Measurements from ENCODE around the gene CTDP1. TPM values are rescaled to one million over a fixed set of nuclear protein-coding genes. Genes with fewer than 3 reads are reported as not detected.

CTDP1 gene
- total and polyA plus RNA-seq, 4 donors: 18.8 to 30.5 (median 21.7) TPM

DNA sequence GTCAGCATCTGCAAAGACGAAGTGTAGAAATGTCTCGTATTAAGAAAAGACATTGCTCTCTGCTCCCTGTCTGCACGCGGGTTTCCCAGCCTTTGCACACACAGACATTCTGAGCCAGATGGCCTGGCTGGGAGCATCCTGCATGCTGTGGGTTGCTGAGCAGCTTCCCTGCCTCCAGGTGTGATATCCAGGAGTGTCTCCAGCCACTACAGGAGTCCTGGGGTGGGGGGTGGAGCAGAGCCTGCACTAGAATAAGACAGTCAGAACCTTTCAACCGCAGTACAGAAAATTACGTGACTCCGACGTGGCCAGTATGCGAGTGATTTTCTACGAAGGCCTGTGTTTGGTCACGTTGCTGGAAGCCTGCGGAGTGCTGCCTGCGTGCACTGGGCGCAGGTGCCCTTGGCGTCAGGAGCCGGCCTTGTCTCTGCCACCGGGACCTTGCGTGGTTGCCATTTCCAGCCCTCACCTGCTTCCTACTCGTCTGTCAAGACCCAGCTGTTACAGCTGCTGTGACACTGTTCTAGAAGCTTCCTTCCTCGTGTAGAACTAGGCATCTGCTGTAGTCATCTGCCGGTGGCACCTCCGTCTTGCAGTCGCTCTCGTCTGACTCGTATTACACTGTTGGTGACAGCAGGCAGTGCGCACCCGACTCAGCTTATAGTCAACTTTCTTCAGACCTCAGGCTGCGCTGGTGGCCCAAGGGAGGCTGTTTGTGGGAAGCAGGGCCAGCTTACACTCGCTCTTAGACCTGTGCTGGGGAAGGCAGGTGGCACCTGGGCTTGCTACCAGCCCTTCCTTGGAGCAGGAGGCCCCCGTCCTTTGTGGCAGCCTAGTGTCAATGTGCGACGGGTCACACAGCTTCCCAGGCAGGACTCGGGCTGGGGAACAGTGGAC lies 11.2 kb downstream of the CTDP1 start:
- Histone ChIP-seq H3K4me3 (no peak overlapping the region), H3K9me3 (ENCODE audit: control insufficient read depth in 4 of 4, insufficient read depth in 3 of 4, low read length in 3 of 4) (no peaks in the 10 kb centered on the region), H3K36me3 (ENCODE audit: control insufficient read depth in 4 of 4, insufficient read depth in 4 of 4, low read length in 4 of 4) (peaks cover 0 to 11% (median 4%) of the 10 kb centered on the region in 4 donors), H3K9ac (ENCODE audit: insufficient read depth in 1 of 2, low read length in 2 of 2) (no peak overlapping the region), H3K27ac (ENCODE audit: low read depth in 1 of 2, low read length in 1 of 2) (no peak overlapping the region), H3K27me3 (ENCODE audit: control insufficient read depth in 3 of 3, insufficient read depth in 3 of 3, low read length in 2 of 3) (no peaks in the 10 kb centered on the region), H3K4me1 (ENCODE audit: control insufficient read depth in 5 of 5, insufficient read depth in 5 of 5, low read length in 5 of 5) (peaks cover 0 to 8% (median 0%) of the 10 kb centered on the region in 5 donors)
- ATAC-seq (ENCODE audit: insufficient read depth, low FRiP score) (no peak), DNase-seq (no peak)
- TF ChIP-seq CTCF (IDR thresholded peaks at IDR 0.05; ENCODE audit: control extremely low read depth, extremely low read depth): no peak
- 82 to 86% methylated on average over 33 of the region's 33 CpGs for WGBS, 2 donors

GRCh38 chr18:79692056-79692455 lies 12.5 kb downstream of the CTDP1 start:
- no peak overlapping the region for H3K9ac ChIP-seq (ENCODE audit: insufficient read depth in 1 of 2, low read length in 2 of 2)
- H3K27me3 ChIP-seq (ENCODE audit: control insufficient read depth in 3 of 3, insufficient read depth in 3 of 3, low read length in 2 of 3): no peaks in the 10 kb centered on the region
- H3K36me3 ChIP-seq (ENCODE audit: control insufficient read depth in 4 of 4, insufficient read depth in 4 of 4, low read length in 4 of 4): peaks cover 0 to 20% (median 7%) of the 10 kb centered on the region in 4 donors
- ATAC-seq (ENCODE audit: insufficient read depth, low FRiP score) (no peak), DNase-seq (no peak)
- WGBS, 2 donors: 94 to 95% methylated on average over 11 to 14 of the region's 14 CpGs
- H3K4me3 ChIP-seq: no peak overlapping the region
- no peak overlapping the region for H3K27ac ChIP-seq (ENCODE audit: low read depth in 1 of 2, low read length in 1 of 2)
- H3K9me3 ChIP-seq (ENCODE audit: control insufficient read depth in 4 of 4, insufficient read depth in 3 of 4, low read length in 3 of 4): no peaks in the 10 kb centered on the region
- H3K4me1 ChIP-seq (ENCODE audit: control insufficient read depth in 5 of 5, insufficient read depth in 5 of 5, low read length in 5 of 5): peaks cover 0 to 8% (median 0%) of the 10 kb centered on the region in 5 donors
- TF ChIP-seq CTCF (IDR thresholded peaks at IDR 0.05; ENCODE audit: control extremely low read depth, extremely low read depth): no peak

GRCh38 chr18:79692886-79693285 lies 13.3 kb downstream of the CTDP1 start:
- Histone ChIP-seq H3K9ac (ENCODE audit: insufficient read depth in 1 of 2, low read length in 2 of 2) (no peak overlapping the region), H3K36me3 (ENCODE audit: control insufficient read depth in 4 of 4, insufficient read depth in 4 of 4, low read length in 4 of 4) (peaks cover 4 to 28% (median 8%) of the 10 kb centered on the region in 4 donors), H3K27me3 (ENCODE audit: control insufficient read depth in 3 of 3, insufficient read depth in 3 of 3, low read length in 2 of 3) (no peaks in the 10 kb centered on the region), H3K4me1 (ENCODE audit: control insufficient read depth in 5 of 5, insufficient read depth in 5 of 5, low read length in 5 of 5) (peaks cover 0 to 4% (median 0%) of the 10 kb centered on the region in 5 donors), H3K27ac (ENCODE audit: low read depth in 1 of 2, low read length in 1 of 2) (no peak overlapping the region), H3K9me3 (ENCODE audit: control insufficient read depth in 4 of 4, insufficient read depth in 3 of 4, low read length in 3 of 4) (no peaks in the 10 kb centered on the region), H3K4me3 (no peak overlapping the region)
- TF ChIP-seq CTCF (IDR thresholded peaks at IDR 0.05; ENCODE audit: control extremely low read depth, extremely low read depth): no peak
- DNase-seq (no peak), ATAC-seq (ENCODE audit: insufficient read depth, low FRiP score) (no peak)
- WGBS, 2 donors: 82 to 92% methylated on average over 12 of the region's 12 CpGs

Data from lung (tissue), 12 donors.